Hepatocyte (in vitro differentiated cells): ENCODE data around the gene C4orf51. TPM values are rescaled to one million over a fixed set of nuclear protein-coding genes. Genes with fewer than 3 reads are reported as not detected.

Experiments used
- DNase-seq: peaks from one replicate; pipeline ENCODE4 v3.0.0-alpha.2; 2016; ENCODE audit warnings: low spot score
- H2AFZ ChIP-seq: fragments of 200-600 bp; sonication (generic); 2 replicates; pipeline ENCODE4 v1.6.0; 2016; ENCODE audit warnings: antibody characterized with exemption, mild to moderate bottlenecking
- H3K27ac ChIP-seq: fragments of 200-600 bp; sonication (generic); 2 replicates; pipeline ENCODE4 v1.5.1; 2016; ENCODE audit warnings: mild to moderate bottlenecking
- H3K27me3 ChIP-seq: fragments of 200-600 bp; sonication (generic); 2 replicates; pipeline ENCODE4 v1.6.1; 2016
- H3K36me3 ChIP-seq: fragments of 200-600 bp; sonication (generic); replicated peaks from 2 replicates; pipeline ENCODE4 v1.5.1; 2016; ENCODE audit warnings: low read depth; ENCODE audit not compliant: insufficient read depth
- H3K4me1 ChIP-seq: fragments of 200-600 bp; sonication (generic); 2 replicates; pipeline ENCODE4 v1.5.1; 2016; ENCODE audit warnings: mild to moderate bottlenecking, moderate library complexity; ENCODE audit not compliant: insufficient read depth
- H3K4me2 ChIP-seq: fragments of 200-600 bp; sonication (generic); 2 replicates; pipeline ENCODE4 v1.6.0; 2016
- H3K4me3 ChIP-seq: fragments of 200-600 bp; sonication (generic); 2 replicates; pipeline ENCODE4 v1.5.1; 2016; ENCODE audit warnings: mild to moderate bottlenecking
- H3K79me2 ChIP-seq: fragments of 200-600 bp; sonication (generic); 2 replicates; pipeline ENCODE4 v1.6.0; 2017; ENCODE audit warnings: mild to moderate bottlenecking
- H3K9me2 ChIP-seq: fragments of 200-600 bp; sonication (generic); replicated peaks from 2 replicates; pipeline ENCODE4 v1.6.0; 2017; ENCODE audit warnings: mild to moderate bottlenecking; ENCODE audit not compliant: insufficient read depth
- H3K9me3 ChIP-seq: fragments of 200-600 bp; sonication (generic); 2 replicates; pipeline ENCODE4 v1.5.1; 2016; ENCODE audit warnings: low read depth, mild to moderate bottlenecking
- H4K20me1 ChIP-seq: fragments of 200-600 bp; sonication (generic); 2 replicates; pipeline ENCODE4 v1.6.0; 2016; ENCODE audit warnings: mild to moderate bottlenecking; ENCODE audit not compliant: insufficient read depth, poor library complexity, severe bottlenecking
- CTCF ChIP-seq: fragments of 200-600 bp; sonication (generic); IDR thresholded peaks from 2 replicates; pipeline ENCODE4 v1.5.1; 2016; ENCODE audit warnings: antibody characterized with exemption, mild to moderate bottlenecking; ENCODE audit not compliant: poor library complexity
- EZH2 ChIP-seq: fragments of 200-600 bp; sonication (generic); IDR thresholded peaks from 2 replicates; pipeline ENCODE4 v1.6.1; 2016; ENCODE audit warnings: antibody characterized with exemption, mild to moderate bottlenecking, borderline replicate concordance
- EZH2phosphoT487 ChIP-seq: fragments of 200-600 bp; sonication (generic); IDR thresholded peaks from one replicate; pipeline ENCODE4 v1.6.1; 2018; ENCODE audit warnings: antibody characterized with exemption, mild to moderate bottlenecking, low read depth, moderate library complexity; ENCODE audit not compliant: unreplicated experiment, severe bottlenecking
- WGBS: methylation state at CpG from one replicate; pipeline ENCODE4 v1.1.6; 2016; ENCODE audit warnings: low lambda C conversion rate; ENCODE audit errors: missing lambda C conversion rate; 5-methylcytosine and 5-hydroxymethylcytosine counted together
- polyA plus RNA-seq: library from polyadenylated mRNA; unstranded; fragments of >200 nt; fragmentation: Nextera tagmentation; extraction: Ambion mirVana; gene quantifications from 2 replicates; pipeline ENCODE4 v1.2.1, GENCODE V29; 2016
- total RNA-seq: library from RNA; depleted of rRNA; stranded (reverse); fragments of >200 nt; gene quantifications from 2 replicates; pipeline ENCODE4 v1.2.3, GENCODE V29; 2014

Gene C4orf51
- total and polyA plus RNA-seq, 2 experiments from 2014 or later, result not detected

GRCh38 chr4:145643295-145643694, 36.7 kb upstream of the C4orf51 start:
- Histone ChIP-seq H3K27ac (no peak overlapping the region), H3K9me3 (no peaks in the 10 kb centered on the region), H4K20me1 (no peaks in the 10 kb centered on the region), H3K27me3 (no peaks in the 10 kb centered on the region), H3K9me2 (no peaks in the 10 kb centered on the region), H3K79me2 (no peaks in the 10 kb centered on the region), H3K4me1 (no peaks in the 10 kb centered on the region), H3K36me3 (no peaks in the 10 kb centered on the region), H3K4me2 (no peak overlapping the region), H2AFZ (no peak overlapping the region), H3K4me3 (no peak overlapping the region)
- TF ChIP-seq EZH2phosphoT487, result no peak
- no peak for DNase-seq
- 95% methylated on average over 1 of the region's 1 CpG for WGBS

- Histone ChIP-seq H4K20me1 (no peaks in the 10 kb centered on the region), H3K27me3 (no peaks in the 10 kb centered on the region), H3K4me3 (no peak overlapping the region), H3K9me3 (no peaks in the 10 kb centered on the region), H3K9me2 (no peaks in the 10 kb centered on the region), H3K79me2 (no peaks in the 10 kb centered on the region), H2AFZ (no peak overlapping the region), H3K36me3 (no peaks in the 10 kb centered on the region), H3K27ac (no peak overlapping the region), H3K4me2 (no peak overlapping the region), H3K4me1 (no peaks in the 10 kb centered on the region)
- WGBS, result 96% methylated on average over 3 of the region's 3 CpGs
- DNase-seq, result no peak
- TF ChIP-seq EZH2phosphoT487 (no peak), EZH2 (no peak), CTCF (no peak)
Measured at GRCh38 chr4:145644699-145645098, 35.2 kb upstream of the C4orf51 start.

GRCh38 chr4:145656156-145656555, 23.8 kb upstream of the C4orf51 start:
- H3K9me2 ChIP-seq, result no peaks in the 10 kb centered on the region
- DNase-seq, result no peak

GRCh38 chr4:145660064-145660463, 19.9 kb upstream of the C4orf51 start:
- no peak for DNase-seq
- H3K27me3 ChIP-seq, result no peaks in the 10 kb centered on the region
- no peak overlapping the region for H2AFZ ChIP-seq
- H3K9me3 ChIP-seq, result no peaks in the 10 kb centered on the region
- WGBS, result 98% methylated on average over 3 of the region's 3 CpGs
- no peaks in the 10 kb centered on the region for H3K4me1 ChIP-seq
- no peaks in the 10 kb centered on the region for H3K9me2 ChIP-seq
- no peaks in the 10 kb centered on the region for H3K79me2 ChIP-seq
- no peaks in the 10 kb centered on the region for H3K36me3 ChIP-seq
- H4K20me1 ChIP-seq, result no peaks in the 10 kb centered on the region
- H3K4me2 ChIP-seq, result no peak overlapping the region
- TF ChIP-seq CTCF (no peak), EZH2phosphoT487 (no peak), EZH2 (no peak)
- no peak overlapping the region for H3K27ac ChIP-seq
- no peak overlapping the region for H3K4me3 ChIP-seq

More at GRCh38 chr4:145656156-145656555, 23.8 kb upstream of the C4orf51 start:
- no peak overlapping the region for H2AFZ ChIP-seq
- TF ChIP-seq CTCF (no peak), EZH2phosphoT487 (no peak), EZH2 (no peak)
- 58% methylated on average over 1 of the region's 1 CpG for WGBS
- no peaks in the 10 kb centered on the region for H3K36me3 ChIP-seq
- no peaks in the 10 kb centered on the region for H3K79me2 ChIP-seq
- no peaks in the 10 kb centered on the region for H3K9me3 ChIP-seq
- H3K4me1 ChIP-seq, result no peaks in the 10 kb centered on the region
- H3K4me3 ChIP-seq, result no peak overlapping the region
- no peaks in the 10 kb centered on the region for H4K20me1 ChIP-seq
- no peak overlapping the region for H3K27ac ChIP-seq
- no peaks in the 10 kb centered on the region for H3K27me3 ChIP-seq
- H3K4me2 ChIP-seq, result no peak overlapping the region
